SK-N-SH treated with all-trans-retinoic acid at 6 μM for 48 hours (cell line): ENCODE measurements around the gene ENGASE.

Experiments
- ARNTL ChIP-seq: fragments of 450-650 bp; formaldehyde crosslinking; IDR thresholded peaks from 2 replicates; pipeline ENCODE4 v1.5.0; 2020; ENCODE audit warnings: low read depth, mild to moderate bottlenecking, moderate library complexity, borderline replicate concordance
- CSDC2 ChIP-seq: fragments of 250-450 bp; sonication (Bioruptor Pico); IDR thresholded peaks from 2 replicates; pipeline ENCODE4 v1.5.0; 2020; ENCODE audit warnings: mild to moderate bottlenecking, moderate library complexity
- GLIS3 ChIP-seq: fragments of 250-450 bp; sonication (Bioruptor Pico); IDR thresholded peaks from 2 replicates; pipeline ENCODE4 v1.5.0; 2020; ENCODE audit warnings: mild to moderate bottlenecking, moderate library complexity
- ISL1 ChIP-seq: fragments of 250-450 bp; sonication (Bioruptor Pico); IDR thresholded peaks from 2 replicates; pipeline ENCODE4 v2.1.2; 2022; ENCODE audit warnings: mild to moderate bottlenecking, moderate library complexity
- OSR1 ChIP-seq: fragments of 250-450 bp; sonication (Bioruptor Pico); IDR thresholded peaks from 2 replicates; pipeline ENCODE4 v1.8.0; 2022; ENCODE audit warnings: moderate library complexity, mild to moderate bottlenecking, inconsistent platforms
- TCF4 ChIP-seq: fragments of 250-450 bp; sonication (Bioruptor Pico); IDR thresholded peaks from 2 replicates; pipeline ENCODE4 v1.8.0; 2021; ENCODE audit warnings: mild to moderate bottlenecking, moderate library complexity, borderline replicate concordance
- TOX ChIP-seq: fragments of 250-450 bp; sonication (Bioruptor Pico); IDR thresholded peaks from 2 replicates; pipeline ENCODE4 v1.8.0; 2021; ENCODE audit warnings: mild to moderate bottlenecking, moderate library complexity, borderline replicate concordance
- ZC3H10 ChIP-seq: fragments of 250-450 bp; sonication (Bioruptor Pico); IDR thresholded peaks from 2 replicates; pipeline ENCODE4 v1.5.1; 2021; ENCODE audit warnings: mild to moderate bottlenecking, moderate library complexity
- ZFP3 ChIP-seq: fragments of 250-450 bp; sonication (Bioruptor Pico); IDR thresholded peaks from 2 replicates; pipeline ENCODE4 v1.5.0; 2020; ENCODE audit warnings: mild to moderate bottlenecking, moderate library complexity
- ZFP30 ChIP-seq: fragments of 450-650 bp; formaldehyde crosslinking; IDR thresholded peaks from 2 replicates; pipeline ENCODE4 v1.5.0; 2022; ENCODE audit warnings: mild to moderate bottlenecking, moderate library complexity
- ZNF565 ChIP-seq: fragments of 450-650 bp; formaldehyde crosslinking; conservative IDR thresholded peaks from 2 replicates; pipeline ENCODE4 v1.5.0; 2020; ENCODE audit warnings: low read depth, mild to moderate bottlenecking, moderate library complexity
- TF ChIP-seq, protein P1 (sequence below): fragments of 250-450 bp; sonication (Bioruptor Pico); IDR thresholded peaks from 2 replicates; pipeline ENCODE4 v1.5.1; 2021; ENCODE audit warnings: mild to moderate bottlenecking, moderate library complexity
- TF ChIP-seq, protein P2 (sequence below): fragments of 250-450 bp; sonication (Bioruptor Pico); IDR thresholded peaks from 2 replicates; pipeline ENCODE4 v1.5.1; 2020; ENCODE audit warnings: low read depth, mild to moderate bottlenecking, moderate library complexity

DNA sequence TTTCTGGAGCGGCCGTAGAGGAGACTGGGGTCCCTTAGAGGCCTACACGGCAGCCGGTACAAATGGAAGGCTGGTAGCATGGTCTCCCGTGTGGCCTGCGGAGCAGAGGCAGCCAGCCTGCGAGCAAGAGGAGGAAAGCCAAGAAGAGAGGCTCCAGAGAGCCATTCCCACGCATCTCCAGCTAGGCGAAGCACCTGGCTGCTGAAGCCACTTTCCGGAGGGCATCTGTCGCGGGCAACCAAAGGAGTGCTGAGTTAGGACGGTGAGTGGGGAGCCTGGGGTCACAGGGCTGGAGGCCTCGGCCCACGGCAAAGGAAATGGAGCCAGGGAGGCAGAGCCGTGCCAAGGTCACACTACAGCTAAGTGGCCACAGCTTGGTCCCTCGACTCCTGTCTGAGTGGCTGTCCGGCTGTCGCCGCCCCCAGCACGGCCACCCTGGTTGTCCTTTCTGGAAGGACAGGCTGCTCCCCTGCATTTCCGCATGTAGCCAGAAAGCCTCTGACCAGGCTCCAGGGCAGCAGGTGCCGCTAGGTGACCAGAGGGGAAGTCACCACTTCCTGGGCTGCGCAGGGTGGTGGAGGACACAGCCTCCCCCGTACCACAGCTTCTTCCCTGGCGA lies 33.7 kb downstream of the ENGASE start:
- no peak for TF ChIP-seq ARNTL
- TF ChIP-seq, protein P1, sequence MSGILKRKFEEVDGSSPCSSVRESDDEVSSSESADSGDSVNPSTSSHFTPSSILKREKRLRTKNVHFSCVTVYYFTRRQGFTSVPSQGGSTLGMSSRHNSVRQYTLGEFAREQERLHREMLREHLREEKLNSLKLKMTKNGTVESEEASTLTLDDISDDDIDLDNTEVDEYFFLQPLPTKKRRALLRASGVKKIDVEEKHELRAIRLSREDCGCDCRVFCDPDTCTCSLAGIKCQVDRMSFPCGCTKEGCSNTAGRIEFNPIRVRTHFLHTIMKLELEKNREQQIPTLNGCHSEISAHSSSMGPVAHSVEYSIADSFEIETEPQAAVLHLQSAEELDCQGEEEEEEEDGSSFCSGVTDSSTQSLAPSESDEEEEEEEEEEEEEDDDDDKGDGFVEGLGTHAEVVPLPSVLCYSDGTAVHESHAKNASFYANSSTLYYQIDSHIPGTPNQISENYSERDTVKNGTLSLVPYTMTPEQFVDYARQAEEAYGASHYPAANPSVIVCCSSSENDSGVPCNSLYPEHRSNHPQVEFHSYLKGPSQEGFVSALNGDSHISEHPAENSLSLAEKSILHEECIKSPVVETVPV (CRISPR knock-in tag): no peak
- no peak for TF ChIP-seq ZFP3 (CRISPR knock-in tag)
- no peak for TF ChIP-seq ZNF565 (CRISPR knock-in tag)
- TF ChIP-seq CSDC2: no peak
- TF ChIP-seq ISL1 (CRISPR knock-in tag): no peak
- TF ChIP-seq GLIS3 (CRISPR knock-in tag): no peak
- TF ChIP-seq OSR1: no peak
- TF ChIP-seq ZFP30 (CRISPR knock-in tag): no peak
- TF ChIP-seq, protein P2, sequence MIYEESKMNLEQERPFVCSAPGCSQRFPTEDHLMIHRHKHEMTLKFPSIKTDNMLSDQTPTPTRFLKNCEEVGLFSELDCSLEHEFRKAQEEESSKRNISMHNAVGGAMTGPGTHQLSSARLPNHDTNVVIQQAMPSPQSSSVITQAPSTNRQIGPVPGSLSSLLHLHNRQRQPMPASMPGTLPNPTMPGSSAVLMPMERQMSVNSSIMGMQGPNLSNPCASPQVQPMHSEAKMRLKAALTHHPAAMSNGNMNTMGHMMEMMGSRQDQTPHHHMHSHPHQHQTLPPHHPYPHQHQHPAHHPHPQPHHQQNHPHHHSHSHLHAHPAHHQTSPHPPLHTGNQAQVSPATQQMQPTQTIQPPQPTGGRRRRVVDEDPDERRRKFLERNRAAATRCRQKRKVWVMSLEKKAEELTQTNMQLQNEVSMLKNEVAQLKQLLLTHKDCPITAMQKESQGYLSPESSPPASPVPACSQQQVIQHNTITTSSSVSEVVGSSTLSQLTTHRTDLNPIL (CRISPR knock-in tag): no peak
- no peak for TF ChIP-seq TCF4
- no peak for TF ChIP-seq TOX
- no peak for TF ChIP-seq ZC3H10 (CRISPR knock-in tag)
